Measurements from ENCODE around the gene GDPD1. TPM values are rescaled to one million over a fixed set of nuclear protein-coding genes. Genes with fewer than 3 reads are reported as not detected.

Gene GDPD1
- polyA plus RNA-seq, 2 of the 4 experiments (the other 2 are of a cell fraction): 2.4 to 6.7 TPM

DNA sequence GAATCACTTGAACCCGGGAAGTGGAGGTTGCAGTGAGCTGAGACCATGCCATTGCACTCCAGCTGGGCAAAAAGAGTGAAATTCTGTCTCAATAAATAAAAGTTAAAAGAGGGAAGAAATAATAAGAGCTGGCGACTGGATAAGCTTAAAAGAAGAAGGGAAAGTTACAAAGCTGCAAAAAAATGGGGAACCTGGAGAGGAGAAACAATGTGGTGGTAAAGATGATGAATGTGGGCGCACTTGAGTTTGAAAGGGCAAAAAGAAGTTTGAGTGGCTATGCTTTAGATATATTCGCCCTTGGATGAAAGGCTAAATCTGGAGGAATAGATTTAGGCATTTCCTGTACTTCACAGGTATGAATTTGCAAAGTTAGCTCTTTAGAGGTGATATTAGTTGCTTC lies 58.1 kb downstream of the GDPD1 start:
- 70% methylated on average over 4 of the region's 4 CpGs for WGBS (ENCODE audit: missing lambda C conversion rate)
- Histone ChIP-seq H3K27ac (no peak overlapping the region), H3K4me2 (no peak overlapping the region), H3K4me1 (no peaks in the 10 kb centered on the region), H3K9me3 (no peaks in the 10 kb centered on the region), H3K4me3 (no peak overlapping the region)
- TF ChIP-seq, protein P1, sequence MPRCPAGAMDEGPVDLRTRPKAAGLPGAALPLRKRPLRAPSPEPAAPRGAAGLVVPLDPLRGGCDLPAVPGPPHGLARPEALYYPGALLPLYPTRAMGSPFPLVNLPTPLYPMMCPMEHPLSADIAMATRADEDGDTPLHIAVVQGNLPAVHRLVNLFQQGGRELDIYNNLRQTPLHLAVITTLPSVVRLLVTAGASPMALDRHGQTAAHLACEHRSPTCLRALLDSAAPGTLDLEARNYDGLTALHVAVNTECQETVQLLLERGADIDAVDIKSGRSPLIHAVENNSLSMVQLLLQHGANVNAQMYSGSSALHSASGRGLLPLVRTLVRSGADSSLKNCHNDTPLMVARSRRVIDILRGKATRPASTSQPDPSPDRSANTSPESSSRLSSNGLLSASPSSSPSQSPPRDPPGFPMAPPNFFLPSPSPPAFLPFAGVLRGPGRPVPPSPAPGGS (IDR thresholded peaks at IDR 0.05): no peak
- TF ChIP-seq, protein P2, sequence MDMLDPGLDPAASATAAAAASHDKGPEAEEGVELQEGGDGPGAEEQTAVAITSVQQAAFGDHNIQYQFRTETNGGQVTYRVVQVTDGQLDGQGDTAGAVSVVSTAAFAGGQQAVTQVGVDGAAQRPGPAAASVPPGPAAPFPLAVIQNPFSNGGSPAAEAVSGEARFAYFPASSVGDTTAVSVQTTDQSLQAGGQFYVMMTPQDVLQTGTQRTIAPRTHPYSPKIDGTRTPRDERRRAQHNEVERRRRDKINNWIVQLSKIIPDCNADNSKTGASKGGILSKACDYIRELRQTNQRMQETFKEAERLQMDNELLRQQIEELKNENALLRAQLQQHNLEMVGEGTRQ (IDR thresholded peaks at IDR 0.05): no peak
- ATAC-seq (no peak), FAIRE-seq (no peak), DNase-seq (ENCODE audit: low read depth in 1 of 2, low spot score in 1 of 2) (no peak)
- ChIA-PET CTCF (no interaction called here), POLR2A (no interaction called here)

DNA sequence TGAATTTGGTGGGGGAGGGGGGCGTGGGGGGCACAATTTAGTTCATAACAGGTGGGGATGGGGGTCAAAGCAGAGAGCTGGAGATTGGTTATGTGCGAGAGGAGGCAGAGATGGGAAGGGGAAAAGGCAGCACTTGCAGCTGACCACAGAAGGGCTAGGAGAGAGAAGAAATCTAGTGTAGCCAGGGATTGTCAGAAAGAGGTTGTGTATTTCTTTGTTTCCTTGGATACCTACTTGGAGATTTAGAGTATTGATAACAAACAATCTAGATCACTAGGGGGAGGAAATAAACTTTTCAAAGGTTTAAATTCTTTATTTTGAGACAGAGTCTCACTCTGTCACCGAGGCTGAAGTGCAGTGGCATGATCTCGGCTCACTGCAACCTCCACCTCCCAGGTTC lies 64.0 kb downstream of the GDPD1 start:
- H3K27ac ChIP-seq: no peak overlapping the region
- ATAC-seq (peak in 1 of 2 experiments; percentile 33; a peak in 1 of 6 replicates), FAIRE-seq (no peak), DNase-seq (ENCODE audit: low read depth in 1 of 2, low spot score in 1 of 2) (no peak)
- WGBS (ENCODE audit: missing lambda C conversion rate): 67% methylated on average over 4 of the region's 4 CpGs
- no peak for TF ChIP-seq JUNB (IDR thresholded peaks at IDR 0.05)
- TF ChIP-seq HDAC2 (IDR thresholded peaks at IDR 0.05): no peak
- TF ChIP-seq, protein P2 (IDR thresholded peaks at IDR 0.05): no peak
- no peak overlapping the region for H3K4me3 ChIP-seq
- H3K4me2 ChIP-seq: no peak overlapping the region
- ChIA-PET CTCF (no interaction called here), POLR2A (no interaction called here)
- H3K9me3 ChIP-seq: no peaks in the 10 kb centered on the region
- no peaks in the 10 kb centered on the region for H3K4me1 ChIP-seq

DNA sequence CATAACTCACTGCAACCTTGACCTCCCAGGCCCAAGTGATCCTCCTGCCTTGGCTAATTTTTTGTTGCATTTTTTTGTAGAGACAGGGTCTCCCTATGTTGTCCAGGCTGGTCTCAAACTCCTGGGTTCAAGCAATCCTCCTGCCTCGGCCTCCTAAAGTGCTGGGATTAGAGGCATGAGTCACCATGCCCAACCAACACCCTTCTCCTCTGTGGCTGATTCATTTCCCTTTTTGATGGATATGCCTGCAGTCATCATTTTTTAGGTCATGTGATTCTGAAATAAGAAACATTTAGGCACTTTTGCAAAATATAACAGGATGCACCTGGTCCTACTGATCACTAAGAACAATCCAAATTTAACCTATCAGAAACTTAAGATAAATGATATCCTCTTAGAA lies 67.1 kb downstream of the GDPD1 start:
- FAIRE-seq (no peak), DNase-seq (ENCODE audit: low read depth in 1 of 2, low spot score in 1 of 2) (no peak), ATAC-seq (no peak)
- TF ChIP-seq FOSL2 (IDR thresholded peaks at IDR 0.05) (0 out of 2 replicates have a peak, but pooled peaks have one; percentile 11), FOSL2 (CRISPR knock-in tag; IDR thresholded peaks at IDR 0.05) (peak; percentile 66; the same call in 1 of the 2 replicates), CHD2 (IDR thresholded peaks at IDR 0.05; ENCODE audit: low read length, partially characterized antibody) (no peak), MAFK (IDR thresholded peaks at IDR 0.05; ENCODE audit: partially characterized antibody) (peak; percentile 86)
- Histone ChIP-seq H3K4me2 (no peak overlapping the region), H3K27ac (no peak overlapping the region), H3K4me3 (no peak overlapping the region), H3K4me1 (0 out of 3 replicates have a peak, but pooled peaks cover 3% of the 10 kb centered on the region), H3K9me3 (no peaks in the 10 kb centered on the region)
- WGBS (ENCODE audit: missing lambda C conversion rate): 29% methylated on average over 1 of the region's 1 CpG
- POLR2A ChIA-PET: no interaction called here
- CTCF ChIA-PET: no interaction called here

DNA sequence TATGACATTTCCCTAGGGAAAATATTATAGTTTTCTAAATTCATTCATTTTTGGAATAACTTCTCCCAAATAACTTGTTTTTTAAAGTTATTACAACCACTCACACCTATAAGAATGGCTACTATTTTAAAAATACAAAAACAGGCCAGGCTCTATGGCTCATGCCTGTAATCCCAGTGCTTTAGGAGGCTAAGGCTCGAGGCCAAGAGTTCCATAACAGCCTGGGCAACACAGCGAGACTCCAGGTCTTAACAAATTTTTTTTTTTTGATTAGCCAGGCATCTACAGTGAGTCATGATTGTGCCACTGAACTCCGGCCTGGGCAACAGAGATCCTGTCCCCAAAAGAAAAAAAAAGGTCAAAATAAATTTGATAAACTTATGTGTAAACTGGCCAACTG lies 67.6 kb downstream of the GDPD1 start:
- CTCF ChIA-PET: no interaction called here

DNA sequence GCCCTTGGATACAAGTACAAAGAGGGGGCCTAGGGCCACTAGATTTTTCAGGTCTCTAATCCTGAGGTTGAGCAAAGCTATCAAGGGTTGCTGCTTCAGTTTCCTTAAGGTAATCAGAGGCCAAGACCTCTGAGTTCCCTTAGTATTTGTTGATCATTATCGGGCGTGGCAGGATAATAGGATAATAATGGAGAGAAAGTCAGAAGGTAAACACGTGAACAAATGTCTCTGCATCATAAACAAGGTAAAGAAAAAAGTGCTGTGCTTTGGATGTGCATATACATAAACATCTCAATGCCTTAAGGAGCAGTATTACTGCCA lies 69.6 kb downstream of the GDPD1 start:
- ATAC-seq: no peak
- POLR2A ChIA-PET: interaction anchor here (0.6 kb wide), 1 partner anchor 280 kb away, joined by 3 read pairs; no protein-coding TSS in a partner anchor
- TF ChIP-seq GATA3 (IDR thresholded peaks at IDR 0.05; ENCODE audit: borderline replicate concordance) (no peak), POLR2A (IDR thresholded peaks at IDR 0.05; ENCODE audit: low read length) (no peak), FOSB (CRISPR knock-in tag; IDR thresholded peaks at IDR 0.05) (no peak), RARB (CRISPR knock-in tag; IDR thresholded peaks at IDR 0.05) (no peak), HOXB13 (CRISPR knock-in tag; IDR thresholded peaks at IDR 0.05; ENCODE audit: low read depth) (no peak), SMC3 (IDR thresholded peaks at IDR 0.05) (no peak), ZC3H11A (IDR thresholded peaks at IDR 0.05) (no peak), CEBPB (IDR thresholded peaks at IDR 0.05) (no peak), TFCP2L1 (CRISPR knock-in tag; IDR thresholded peaks at IDR 0.05) (no peak), JUN (IDR thresholded peaks at IDR 0.05) (no peak), HOXB5 (CRISPR knock-in tag; IDR thresholded peaks at IDR 0.05) (no peak), CBX2 (IDR thresholded peaks at IDR 0.05; ENCODE audit: borderline replicate concordance, low read depth) (no peak), ESRRA (IDR thresholded peaks at IDR 0.05; ENCODE audit: borderline replicate concordance, low read length) (no peak)
- TF ChIP-seq, protein P3, sequence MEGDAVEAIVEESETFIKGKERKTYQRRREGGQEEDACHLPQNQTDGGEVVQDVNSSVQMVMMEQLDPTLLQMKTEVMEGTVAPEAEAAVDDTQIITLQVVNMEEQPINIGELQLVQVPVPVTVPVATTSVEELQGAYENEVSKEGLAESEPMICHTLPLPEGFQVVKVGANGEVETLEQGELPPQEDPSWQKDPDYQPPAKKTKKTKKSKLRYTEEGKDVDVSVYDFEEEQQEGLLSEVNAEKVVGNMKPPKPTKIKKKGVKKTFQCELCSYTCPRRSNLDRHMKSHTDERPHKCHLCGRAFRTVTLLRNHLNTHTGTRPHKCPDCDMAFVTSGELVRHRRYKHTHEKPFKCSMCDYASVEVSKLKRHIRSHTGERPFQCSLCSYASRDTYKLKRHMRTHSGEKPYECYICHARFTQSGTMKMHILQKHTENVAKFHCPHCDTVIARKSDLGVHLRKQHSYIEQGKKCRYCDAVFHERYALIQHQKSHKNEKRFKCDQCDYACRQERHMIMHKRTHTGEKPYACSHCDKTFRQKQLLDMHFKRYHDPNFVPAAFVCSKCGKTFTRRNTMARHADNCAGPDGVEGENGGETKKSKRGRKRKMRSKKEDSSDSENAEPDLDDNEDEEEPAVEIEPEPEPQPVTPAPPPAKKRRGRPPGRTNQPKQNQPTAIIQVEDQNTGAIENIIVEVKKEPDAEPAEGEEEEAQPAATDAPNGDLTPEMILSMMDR (IDR thresholded peaks at IDR 0.05): no peak

More for the DNA sequence above, 67.6 kb downstream of the GDPD1 start:
- 81% methylated on average over 3 of the region's 3 CpGs for WGBS (ENCODE audit: missing lambda C conversion rate)
- Histone ChIP-seq H3K4me1 (0 out of 3 replicates have a peak, but pooled peaks cover 3% of the 10 kb centered on the region), H3K4me3 (no peak overlapping the region), H3K9me3 (no peaks in the 10 kb centered on the region), H3K27ac (no peak overlapping the region), H3K4me2 (no peak overlapping the region)
- FAIRE-seq: no peak
- POLR2A ChIA-PET: no interaction called here
- TF ChIP-seq EHF (CRISPR knock-in tag; IDR thresholded peaks at IDR 0.05): no peak
- TF ChIP-seq ZFP36 (IDR thresholded peaks at IDR 0.05; ENCODE audit: borderline replicate concordance, partially characterized antibody): no peak
- no peak for TF ChIP-seq NFE2L2 (conservative IDR thresholded peaks at IDR 0.05; ENCODE audit: low read length)
- TF ChIP-seq JUNB (IDR thresholded peaks at IDR 0.05): no peak
- TF ChIP-seq KDM1A (IDR thresholded peaks at IDR 0.05; ENCODE audit: low read depth): no peak
- no peak for TF ChIP-seq HOXB13 (CRISPR knock-in tag; IDR thresholded peaks at IDR 0.05; ENCODE audit: low read depth)
- TF ChIP-seq ZSCAN20 (CRISPR knock-in tag; IDR thresholded peaks at IDR 0.05): no peak
- no peak for TF ChIP-seq TP53 (CRISPR knock-in tag; IDR thresholded peaks at IDR 0.05)
- TF ChIP-seq NPAS2 (CRISPR knock-in tag; IDR thresholded peaks at IDR 0.05; ENCODE audit: borderline replicate concordance): no peak
- TF ChIP-seq RFX5 (IDR thresholded peaks at IDR 0.05): no peak
- no peak for TF ChIP-seq CEBPB (IDR thresholded peaks at IDR 0.05)
- TF ChIP-seq RNF2 (IDR thresholded peaks at IDR 0.05; ENCODE audit: borderline replicate concordance, low read depth): no peak
- TF ChIP-seq NR3C1 (IDR thresholded peaks at IDR 0.05): no peak
- TF ChIP-seq EHMT2 (IDR thresholded peaks at IDR 0.05; ENCODE audit: low read depth): no peak
- ATAC-seq: no peak
- no peak for DNase-seq (ENCODE audit: low read depth in 1 of 2, low spot score in 1 of 2)

More for the DNA sequence above, 69.6 kb downstream of the GDPD1 start:
- CTCF ChIA-PET: interaction anchor here (2.0 kb wide), 1 partner anchor 21 kb away, joined by 5 read pairs; no protein-coding TSS in a partner anchor
- Histone ChIP-seq H3K4me3 (no peak overlapping the region), H3K9me3 (no peaks in the 10 kb centered on the region), H3K4me1 (0 out of 3 replicates have a peak, but pooled peaks cover 3% of the 10 kb centered on the region), H3K27ac (no peak overlapping the region), H3K4me2 (no peak overlapping the region)
- no peak for FAIRE-seq
- peak in 1 of 2 experiments; percentile 23 for DNase-seq (ENCODE audit: low read depth in 1 of 2, low spot score in 1 of 2)
- 76% methylated on average over 3 of the region's 3 CpGs for WGBS (ENCODE audit: missing lambda C conversion rate)

Data from A549 (cell line).